RWPE2 (cell line): ENCODE measurements around the gene EEF2K.

Experiments used
- ATAC-seq: fragments of 200-7000 bp; cut with Tn5 transposase; 3 replicates; pipeline ENCODE4 v1.9.1; 2021; ENCODE audit warnings: low read depth
- DNase-seq: peaks from one replicate; pipeline ENCODE4 v3.0.0-alpha.2; 2020; ENCODE audit warnings: low spot score
- H3K27ac ChIP-seq: fragments of 450-650 bp; 2 replicates; pipeline ENCODE4 v1.5.1; 2017; ENCODE audit warnings: mild to moderate bottlenecking; ENCODE audit not compliant: poor library complexity, severe bottlenecking
- H3K27me3 ChIP-seq: fragments of 250-450 bp; sonication (Bioruptor Pico); 2 replicates; pipeline ENCODE4 v1.5.1; 2021; ENCODE audit warnings: mild to moderate bottlenecking, moderate library complexity; ENCODE audit not compliant: insufficient read depth, poor library complexity, severe bottlenecking
- H3K36me3 ChIP-seq: fragments of 250-450 bp; sonication (Bioruptor Pico); 2 replicates; pipeline ENCODE4 v1.5.1; 2020; ENCODE audit warnings: low read depth, mild to moderate bottlenecking, moderate library complexity
- H3K4me1 ChIP-seq: fragments of 250-450 bp; sonication (Bioruptor Pico); 2 replicates; pipeline ENCODE4 v1.5.1; 2021; ENCODE audit warnings: mild to moderate bottlenecking, moderate library complexity; ENCODE audit not compliant: insufficient read depth, poor library complexity, severe bottlenecking
- H3K4me3 ChIP-seq: fragments of 250-450 bp; sonication (Bioruptor Pico); 2 replicates; pipeline ENCODE4 v1.5.1; 2021; ENCODE audit warnings: mild to moderate bottlenecking, moderate library complexity; ENCODE audit not compliant: severe bottlenecking
- H3K9me3 ChIP-seq: fragments of 250-450 bp; sonication (Bioruptor Pico); 2 replicates; pipeline ENCODE4 v1.5.1; 2021; ENCODE audit warnings: mild to moderate bottlenecking, moderate library complexity; ENCODE audit not compliant: severe bottlenecking
- CTCF ChIP-seq: fragments of 450-650 bp; IDR thresholded peaks from one replicate; pipeline ENCODE4 v1.5.1; 2017; ENCODE audit warnings: mild to moderate bottlenecking, moderate library complexity; ENCODE audit not compliant: poor library complexity, severe bottlenecking

EEF2K gene

GRCh38 chr16:22219389-22220068 lies 13.5 kb downstream of the EEF2K start:
- ATAC-seq (no peak), DNase-seq (no peak)
- no peak overlapping the region for H3K27ac ChIP-seq
- no peaks in the 10 kb centered on the region for H3K9me3 ChIP-seq
- H3K27me3 ChIP-seq: no peaks in the 10 kb centered on the region
- H3K4me1 ChIP-seq: no peaks in the 10 kb centered on the region
- no peak overlapping the region for H3K4me3 ChIP-seq
- no peak for TF ChIP-seq CTCF
- peaks cover 3% of the 10 kb centered on the region; the same call in 1 of the 2 replicates for H3K36me3 ChIP-seq

GRCh38 chr16:22220069-22220440 lies 14.0 kb downstream of the EEF2K start:
- no peak for TF ChIP-seq CTCF
- Histone ChIP-seq H3K36me3 (no peaks in the 10 kb centered on the region; the same call in 1 of the 2 replicates), H3K27ac (no peak overlapping the region), H3K9me3 (no peaks in the 10 kb centered on the region), H3K4me1 (no peaks in the 10 kb centered on the region), H3K27me3 (no peaks in the 10 kb centered on the region), H3K4me3 (no peak overlapping the region)
- DNase-seq (no peak), ATAC-seq (no peak)

GRCh38 chr16:22220714-22221113 lies 14.6 kb downstream of the EEF2K start:
- Histone ChIP-seq H3K9me3 (no peaks in the 10 kb centered on the region), H3K27ac (no peak overlapping the region), H3K4me1 (no peaks in the 10 kb centered on the region), H3K36me3 (no peaks in the 10 kb centered on the region; the same call in 1 of the 2 replicates), H3K4me3 (no peak overlapping the region), H3K27me3 (no peaks in the 10 kb centered on the region)
- no peak for ATAC-seq
- no peak for DNase-seq
- no peak for TF ChIP-seq CTCF

- no peak for ATAC-seq
Observed at GRCh38 chr16:22222006-22222405, 15.9 kb downstream of the EEF2K start.

More at GRCh38 chr16:22222006-22222405, 15.9 kb downstream of the EEF2K start:
- H3K4me3 ChIP-seq: no peak overlapping the region
- no peaks in the 10 kb centered on the region for H3K9me3 ChIP-seq
- H3K27me3 ChIP-seq: no peaks in the 10 kb centered on the region
- H3K4me1 ChIP-seq: no peaks in the 10 kb centered on the region
- TF ChIP-seq CTCF: no peak
- no peak overlapping the region for H3K27ac ChIP-seq
- peaks cover 5% of the 10 kb centered on the region for H3K36me3 ChIP-seq
- DNase-seq: no peak
